Kidney epithelial cell (primary cell): ENCODE measurements around the gene SLC8A1. TPM values are rescaled to one million over a fixed set of nuclear protein-coding genes. Genes with fewer than 3 reads are reported as not detected.

ENCODE experiments used
- DNase-seq: peaks from one replicate; pipeline ENCODE4 v3.0.0-alpha.2; 2010; ENCODE audit warnings: low read depth
- H3K27me3 ChIP-seq: 2 replicates; pipeline ENCODE4 v1.6.0; 2011; ENCODE audit warnings: low read length; ENCODE audit not compliant: control insufficient read depth, insufficient read depth
- H3K36me3 ChIP-seq: 2 replicates; pipeline ENCODE4 v1.5.1; 2011; ENCODE audit warnings: low read length; ENCODE audit not compliant: control insufficient read depth, insufficient read depth
- H3K4me3 ChIP-seq: 2 replicates; pipeline ENCODE4 v1.5.1; 2011; ENCODE audit warnings: low read depth, mild to moderate bottlenecking, control low read depth, low read length
- total RNA-seq: library from RNA; depleted of rRNA; stranded (reverse); fragments of >200 nt; gene quantifications from 2 replicates; pipeline ENCODE4 v1.2.3, GENCODE V29; 2015
- TF ChIP-seq, protein P1 (sequence below): IDR thresholded peaks from 2 replicates; pipeline ENCODE4 v1.5.1; 2011; ENCODE audit warnings: mild to moderate bottlenecking, moderate library complexity, low read length, control low read depth, inconsistent platforms; ENCODE audit not compliant: insufficient read depth, poor library complexity, severe bottlenecking

The SLC8A1 gene
- total RNA-seq, 1 donor from 2014 or later, result 3.2 TPM

DNA sequence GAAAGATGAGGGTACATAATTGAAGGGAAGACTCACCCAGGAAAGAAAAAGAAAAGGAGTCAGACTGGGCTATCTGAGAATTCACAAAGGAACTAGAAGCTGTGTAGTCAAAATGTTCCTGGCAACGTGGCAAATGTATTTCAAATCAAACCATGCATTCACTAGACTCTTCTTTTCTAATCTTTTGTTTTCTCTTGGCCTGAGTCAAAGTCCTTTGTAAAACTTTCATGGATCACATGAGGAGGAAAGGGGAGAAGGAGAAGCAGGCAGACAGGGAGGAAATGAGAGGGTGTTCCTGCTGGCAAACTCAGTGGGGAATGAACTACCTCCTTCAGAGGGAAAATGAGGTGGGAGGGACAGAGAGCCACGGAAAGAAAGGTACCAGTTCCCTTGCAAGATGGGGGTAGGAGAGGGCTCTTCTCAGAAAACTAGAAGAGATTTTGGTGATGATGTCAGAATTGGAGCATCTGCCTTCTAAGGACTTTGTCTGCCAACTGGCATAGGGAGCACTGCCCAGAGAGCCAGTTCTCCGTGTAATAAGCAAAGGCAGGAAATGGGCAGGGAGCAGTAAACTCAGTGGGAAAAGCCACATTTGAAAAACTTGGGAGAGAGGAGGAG, 51.4 kb downstream of the SLC8A1 start:
- TF ChIP-seq, protein P1, sequence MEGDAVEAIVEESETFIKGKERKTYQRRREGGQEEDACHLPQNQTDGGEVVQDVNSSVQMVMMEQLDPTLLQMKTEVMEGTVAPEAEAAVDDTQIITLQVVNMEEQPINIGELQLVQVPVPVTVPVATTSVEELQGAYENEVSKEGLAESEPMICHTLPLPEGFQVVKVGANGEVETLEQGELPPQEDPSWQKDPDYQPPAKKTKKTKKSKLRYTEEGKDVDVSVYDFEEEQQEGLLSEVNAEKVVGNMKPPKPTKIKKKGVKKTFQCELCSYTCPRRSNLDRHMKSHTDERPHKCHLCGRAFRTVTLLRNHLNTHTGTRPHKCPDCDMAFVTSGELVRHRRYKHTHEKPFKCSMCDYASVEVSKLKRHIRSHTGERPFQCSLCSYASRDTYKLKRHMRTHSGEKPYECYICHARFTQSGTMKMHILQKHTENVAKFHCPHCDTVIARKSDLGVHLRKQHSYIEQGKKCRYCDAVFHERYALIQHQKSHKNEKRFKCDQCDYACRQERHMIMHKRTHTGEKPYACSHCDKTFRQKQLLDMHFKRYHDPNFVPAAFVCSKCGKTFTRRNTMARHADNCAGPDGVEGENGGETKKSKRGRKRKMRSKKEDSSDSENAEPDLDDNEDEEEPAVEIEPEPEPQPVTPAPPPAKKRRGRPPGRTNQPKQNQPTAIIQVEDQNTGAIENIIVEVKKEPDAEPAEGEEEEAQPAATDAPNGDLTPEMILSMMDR, result no peak
- H3K27me3 ChIP-seq, result no peaks in the 10 kb centered on the region
- no peaks in the 10 kb centered on the region for H3K36me3 ChIP-seq
- H3K4me3 ChIP-seq, result no peak overlapping the region
- no peak for DNase-seq

DNA sequence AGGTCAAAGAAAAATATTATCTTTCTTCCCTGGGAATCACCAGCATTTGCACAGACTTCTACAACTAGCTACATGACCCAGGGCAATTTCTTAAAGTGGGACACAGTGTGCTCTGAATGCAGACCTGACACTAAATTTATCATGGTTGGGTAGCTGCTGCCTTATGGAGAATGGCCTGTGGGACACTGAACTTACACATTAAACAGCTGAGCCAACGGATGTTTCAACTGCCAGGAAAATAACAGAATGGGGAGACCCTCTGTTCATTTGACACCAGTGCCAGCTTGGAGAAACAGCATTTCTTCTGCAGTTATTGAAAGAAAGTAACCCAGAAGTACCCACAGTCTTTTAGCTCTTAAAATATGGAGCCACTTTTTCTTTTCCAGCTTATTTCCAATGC, 54.1 kb downstream of the SLC8A1 start:
- Histone ChIP-seq H3K4me3 (no peak overlapping the region), H3K27me3 (no peaks in the 10 kb centered on the region), H3K36me3 (no peaks in the 10 kb centered on the region)
- TF ChIP-seq, protein P1, result no peak
- DNase-seq, result no peak

DNA sequence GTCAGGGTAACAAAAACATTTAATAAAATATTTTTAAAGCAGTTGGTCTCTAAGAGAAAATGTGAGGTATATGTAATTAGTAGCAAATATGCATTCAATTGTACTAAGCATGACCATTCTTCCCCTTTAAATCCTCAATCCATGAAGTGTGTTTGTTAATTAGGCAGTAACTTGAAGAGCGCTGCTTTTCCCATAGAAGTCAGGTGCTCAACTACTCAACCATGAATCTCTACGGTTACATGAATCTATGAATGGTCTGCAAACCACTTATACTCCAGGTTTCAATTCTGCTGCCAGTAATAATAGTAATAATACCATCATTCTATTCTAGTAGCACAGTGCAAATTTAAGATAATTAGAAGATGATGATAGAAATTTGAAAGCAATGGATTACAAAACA, 55.8 kb downstream of the SLC8A1 start:
- TF ChIP-seq, protein P1, result no peak
- H3K27me3 ChIP-seq, result no peaks in the 10 kb centered on the region
- H3K36me3 ChIP-seq, result no peaks in the 10 kb centered on the region
- no peak for DNase-seq
- no peak overlapping the region for H3K4me3 ChIP-seq

DNA sequence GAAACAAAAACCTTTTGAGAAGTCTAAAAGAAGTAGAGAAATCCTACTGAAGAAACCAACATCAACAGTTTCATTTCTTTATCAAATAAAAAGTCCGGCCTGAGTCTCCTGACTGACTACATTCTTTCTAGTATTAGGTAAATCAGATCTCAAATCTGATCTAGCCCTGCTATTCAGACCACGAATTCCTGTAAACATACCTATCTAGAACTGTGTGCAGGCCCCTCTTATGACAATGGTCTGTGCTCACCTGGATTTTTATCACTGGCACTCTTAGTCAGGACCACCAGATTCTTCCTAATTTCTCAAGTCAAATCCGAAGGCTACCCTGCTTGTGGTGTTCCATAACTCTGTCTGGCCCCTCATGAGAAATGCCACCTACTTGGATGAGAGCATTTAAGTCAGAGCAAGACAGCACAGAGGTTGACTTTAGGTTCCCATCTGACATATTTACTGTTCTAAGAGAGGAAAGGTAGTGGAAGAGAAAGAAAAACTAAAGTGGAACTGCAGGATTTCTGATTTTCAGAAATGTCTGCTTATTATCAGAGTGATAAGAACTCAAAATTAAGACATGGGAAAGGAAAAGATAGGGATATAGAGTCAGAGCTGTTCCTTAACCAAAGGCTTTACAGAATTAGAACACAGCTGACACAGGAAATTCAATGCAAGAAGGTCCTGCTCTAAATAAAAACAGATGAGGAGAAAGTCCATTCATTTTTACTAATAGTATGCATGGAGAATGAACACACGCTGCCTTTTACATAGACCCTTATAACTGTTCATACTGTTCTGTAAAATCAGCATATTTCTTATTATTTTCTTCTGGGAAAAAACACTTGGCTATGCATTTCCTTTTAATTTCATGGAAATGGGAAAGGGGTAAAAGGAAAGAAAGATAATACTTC, 56.5 kb downstream of the SLC8A1 start:
- Histone ChIP-seq H3K27me3 (no peaks in the 10 kb centered on the region), H3K4me3 (no peak overlapping the region), H3K36me3 (no peaks in the 10 kb centered on the region)
- TF ChIP-seq, protein P1, result no peak
- DNase-seq, result no peak

DNA sequence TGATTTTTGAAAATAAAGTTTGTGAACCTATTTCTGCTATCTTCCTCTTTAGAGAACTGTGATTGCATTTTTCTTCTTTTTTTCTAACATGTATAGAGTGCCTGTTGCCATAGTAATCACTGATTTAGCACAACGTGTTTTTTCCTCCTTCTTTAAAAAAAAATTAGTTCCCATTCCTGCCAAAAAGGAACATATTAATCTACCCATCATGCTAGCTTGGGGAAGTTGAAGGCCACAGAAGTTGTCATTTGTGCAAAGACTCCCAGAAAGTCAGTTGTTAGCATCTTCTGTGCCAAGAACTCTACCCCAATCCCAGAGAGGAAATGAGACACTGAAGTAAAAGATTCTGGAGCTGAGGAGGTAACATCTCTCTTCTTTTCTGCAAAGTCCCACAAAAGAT, 57.3 kb downstream of the SLC8A1 start:
- TF ChIP-seq, protein P1, result no peak
- no peaks in the 10 kb centered on the region for H3K27me3 ChIP-seq
- DNase-seq, result no peak
- H3K4me3 ChIP-seq, result no peak overlapping the region
- H3K36me3 ChIP-seq, result no peaks in the 10 kb centered on the region
